GM10266 (cell line): Measurements from ENCODE around the gene MED9.
A peak's percentile ranks its signal among the peaks of the same experiment; 100 is the strongest.
"Not testable (repeated sequence)": the region's sequence is repeated elsewhere in the genome, so short reads cannot be mapped to it uniquely, and the experiment has no call there.

Experiments used
- DNase-seq: peaks from one replicate; pipeline ENCODE4 v3.0.0; 2012; ENCODE audit errors: extremely low spot score
- CTCF ChIP-seq: IDR thresholded peaks from 2 replicates; pipeline ENCODE4 v1.5.1; 2012; ENCODE audit warnings: mild to moderate bottlenecking, low read depth; ENCODE audit not compliant: control insufficient read depth, insufficient read depth; ENCODE audit errors: missing control alignments

The MED9 gene

DNA sequence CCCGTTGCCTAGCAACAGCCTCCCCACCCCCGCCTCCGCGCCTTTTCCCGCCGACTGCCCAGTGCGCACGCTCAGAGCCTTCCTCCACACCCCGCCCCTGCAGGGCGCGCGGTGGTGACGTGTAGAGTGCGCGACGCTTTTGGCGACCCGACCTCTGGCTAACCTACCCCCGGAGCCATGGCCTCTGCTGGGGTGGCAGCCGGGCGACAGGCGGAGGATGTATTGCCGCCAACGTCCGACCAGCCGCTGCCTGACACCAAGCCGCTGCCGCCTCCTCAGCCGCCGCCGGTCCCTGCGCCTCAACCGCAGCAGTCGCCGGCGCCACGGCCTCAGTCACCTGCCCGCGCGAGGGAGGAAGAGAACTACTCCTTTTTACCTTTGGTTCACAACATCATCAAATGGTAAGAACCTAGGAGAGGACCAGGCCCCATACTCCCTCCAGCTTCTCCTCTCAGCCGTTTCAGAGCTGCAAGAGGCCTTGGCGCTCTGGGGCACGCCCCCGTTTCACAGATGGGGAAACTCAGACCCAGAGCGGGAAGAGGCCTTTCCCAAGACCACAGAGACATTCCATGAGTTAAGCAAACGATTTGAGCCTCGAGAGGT, at the start of gene MED9:
TSS of gene MED9 (plus strand) at position 136 of the 603 bp plus-strand sequence. CDS start at position 178, 42 bp downstream.
- DNase-seq: peak; percentile 98
- TF ChIP-seq CTCF: no peak

DNA sequence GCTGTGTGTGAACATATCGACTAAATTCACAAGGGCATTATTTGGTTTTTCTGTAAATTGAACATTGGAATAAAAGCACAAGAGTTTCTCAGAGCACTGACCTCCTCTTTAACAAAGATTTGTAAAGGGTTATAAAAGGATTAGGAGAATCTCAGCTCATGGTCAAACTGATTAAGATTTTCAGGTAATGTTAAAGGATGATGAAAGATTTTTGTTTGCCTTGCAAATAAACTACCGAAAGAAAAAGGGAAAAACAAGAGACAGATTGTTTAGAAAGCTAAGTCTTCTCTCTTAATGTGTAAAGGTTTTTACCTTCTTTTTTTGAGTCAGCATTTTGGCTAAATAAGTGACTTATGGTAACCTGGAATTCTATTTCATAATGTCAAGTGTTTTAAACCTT, 47.6 kb upstream of the MED9 start:
- no peak for DNase-seq
- no peak for TF ChIP-seq CTCF

DNA sequence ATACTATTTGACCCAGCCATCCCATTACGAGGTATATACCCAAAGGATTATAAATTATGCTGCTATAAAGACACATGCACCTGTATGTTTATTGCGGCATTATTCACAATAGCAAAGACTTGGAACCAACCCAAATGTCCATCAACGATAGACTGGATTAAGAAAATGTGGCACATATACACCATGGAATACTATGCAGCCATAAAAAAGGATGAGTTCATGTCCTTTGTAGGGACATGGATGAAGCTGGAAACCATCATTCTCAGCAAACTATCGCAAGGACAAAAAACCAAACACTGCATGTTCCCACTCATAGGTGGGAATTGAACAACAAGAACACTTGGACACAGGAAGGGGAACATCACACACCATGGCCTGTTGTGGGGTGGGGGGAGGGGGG, 45.9 kb upstream of the MED9 start:
- DNase-seq: not testable (repeated sequence)

DNA sequence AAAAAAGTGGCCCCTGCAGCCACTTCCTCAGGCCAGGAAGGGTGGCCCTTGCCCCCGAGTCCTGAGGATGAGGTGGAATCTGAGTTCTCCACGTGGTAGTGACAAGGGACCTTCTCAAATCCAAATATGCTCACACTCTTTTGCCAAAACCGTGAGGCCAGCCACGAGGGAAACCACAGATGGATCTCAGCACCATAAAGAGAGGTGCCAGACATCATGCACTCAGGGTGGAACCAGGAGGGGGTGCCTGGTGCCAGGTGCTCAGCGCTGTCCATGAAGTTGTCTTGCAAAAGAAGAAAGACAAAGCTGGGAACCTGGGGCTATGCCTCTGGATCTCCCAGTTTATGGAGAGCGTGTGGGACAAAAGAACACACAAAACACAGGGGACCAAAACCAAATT, 45.2 kb upstream of the MED9 start:
- TF ChIP-seq CTCF: no peak

GRCh38 chr17:17433000-17433703, 43.6 kb upstream of the MED9 start:
- no peak for TF ChIP-seq CTCF
- no peak for DNase-seq

More for the DNA sequence above, 45.2 kb upstream of the MED9 start:
- DNase-seq: no peak

- no peak for DNase-seq
- TF ChIP-seq CTCF: no peak
These were observed 42.3 kb upstream of the MED9 start for GRCh38 chr17:17434477-17434876.

DNA sequence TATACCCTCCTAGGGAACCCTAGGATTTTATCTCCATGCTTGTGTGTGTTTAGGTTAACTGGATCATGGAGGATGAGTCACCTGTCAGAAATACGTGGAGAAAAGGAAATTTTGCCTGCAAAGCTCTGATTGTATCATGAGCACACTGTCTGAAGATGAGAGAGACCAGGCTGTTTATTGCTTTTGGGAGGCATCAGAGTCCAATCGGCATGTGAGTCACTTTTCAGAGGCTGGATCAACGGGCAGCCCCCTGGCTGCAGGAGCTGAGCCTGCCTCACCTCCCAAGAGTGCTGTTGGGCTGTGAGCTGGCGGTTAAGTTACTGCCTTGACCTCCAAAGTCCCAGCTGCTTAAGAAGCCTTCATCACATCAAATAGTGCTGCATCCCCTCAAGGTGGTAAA, 41.5 kb upstream of the MED9 start:
- TF ChIP-seq CTCF: no peak
- DNase-seq: no peak

- no peak for DNase-seq
- TF ChIP-seq CTCF: no peak
These were observed 39.3 kb upstream of the MED9 start for GRCh38 chr17:17437461-17437860.
